Astrocyte (in vitro differentiated cells and primary cell): ENCODE measurements around the gene TCF7L2.

Experiments
- CTCF ChIP-seq: IDR thresholded peaks from 2 replicates; pipeline ENCODE4 v1.5.1; 2011; ENCODE audit warnings: low read depth, mild to moderate bottlenecking, inconsistent platforms, low read length, moderate library complexity; ENCODE audit not compliant: insufficient read depth
- EZH2 ChIP-seq: IDR thresholded peaks from 2 replicates; pipeline ENCODE4 v1.6.1; 2012; ENCODE audit warnings: mild to moderate bottlenecking, low read length, inconsistent platforms; ENCODE audit not compliant: insufficient read depth

DNA sequence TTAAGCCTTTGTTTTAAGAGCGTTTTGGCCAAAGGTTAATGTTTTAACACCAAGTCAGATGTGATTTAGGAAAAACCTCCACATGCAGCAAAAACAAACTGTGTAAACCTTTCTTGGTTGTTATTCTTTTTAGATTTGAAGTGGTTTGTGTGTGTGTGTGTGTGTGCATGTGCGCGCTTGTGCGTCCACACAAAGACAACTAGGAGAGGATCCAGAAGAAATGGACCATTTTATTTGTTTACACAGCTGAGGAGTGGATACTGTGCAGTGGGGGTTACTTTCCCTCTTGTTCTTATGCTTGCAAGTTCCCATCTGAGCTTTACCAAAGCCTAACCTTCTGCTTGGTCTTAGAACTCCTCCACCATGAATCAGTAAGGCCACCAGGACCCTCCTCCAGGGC is 20.0 kb downstream of the TCF7L2 start:
- TF ChIP-seq CTCF (no peak), EZH2 (no peak)
